Effector memory CD4-positive, alpha-beta T cell (primary cell): ENCODE data around the gene COLEC11.

ENCODE experiments used
- DNase-seq, 3 donors: peaks; one replicate each; pipeline ENCODE4 v3.0.0-alpha.2; 2020
- H3K27ac ChIP-seq: 2 replicates; pipeline ENCODE4 v1.7.0; 2013; ENCODE audit warnings: mild to moderate bottlenecking, low read length, moderate library complexity; ENCODE audit not compliant: insufficient read depth, poor library complexity, severe bottlenecking
- H3K27me3 ChIP-seq: replicated peaks from 2 replicates; pipeline ENCODE4 v1.7.0; 2013; ENCODE audit warnings: mild to moderate bottlenecking, low read length; ENCODE audit not compliant: insufficient read depth, control insufficient read depth, poor library complexity, severe bottlenecking
- H3K36me3 ChIP-seq: 2 replicates; pipeline ENCODE4 v1.7.0; 2013; ENCODE audit warnings: mild to moderate bottlenecking, low read length, moderate library complexity; ENCODE audit not compliant: control insufficient read depth, insufficient read depth
- H3K4me1 ChIP-seq: 2 replicates; pipeline ENCODE4 v1.7.0; 2013; ENCODE audit warnings: low read length, mild to moderate bottlenecking; ENCODE audit not compliant: control insufficient read depth, insufficient read depth, poor library complexity, severe bottlenecking
- H3K4me3 ChIP-seq: 2 replicates; pipeline ENCODE4 v1.7.0; 2013; ENCODE audit warnings: low read length, low read depth, mild to moderate bottlenecking; ENCODE audit not compliant: insufficient read depth, poor library complexity, severe bottlenecking
- H3K9me3 ChIP-seq: 2 replicates; pipeline ENCODE4 v1.7.0; 2013; ENCODE audit warnings: mild to moderate bottlenecking, low read length, moderate library complexity; ENCODE audit not compliant: control insufficient read depth

COLEC11 gene

DNA sequence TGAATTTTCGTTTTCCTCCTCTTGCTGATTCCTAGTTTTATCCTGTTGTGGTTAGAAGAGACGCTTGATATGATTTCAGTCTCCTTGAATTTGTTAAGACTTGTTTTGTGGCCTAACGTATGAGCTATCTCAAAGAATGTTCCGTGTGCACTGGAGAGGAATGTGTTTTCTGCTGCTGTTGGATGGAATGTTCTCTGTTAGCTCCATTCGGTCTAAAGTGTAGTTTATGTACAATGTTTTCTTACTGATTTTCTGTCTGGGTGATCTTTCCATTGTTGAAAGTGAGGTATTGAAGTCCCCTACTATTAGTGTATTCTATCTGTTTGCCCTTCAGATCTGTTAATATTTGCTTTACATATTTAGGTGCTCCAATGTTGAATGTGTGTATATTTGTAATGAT is 25.9 kb downstream of the COLEC11 start:
- no peak for DNase-seq
- Histone ChIP-seq H3K9me3 (no peaks in the 10 kb centered on the region), H3K4me3 (no peak overlapping the region), H3K4me1 (no peaks in the 10 kb centered on the region), H3K36me3 (no peaks in the 10 kb centered on the region), H3K27ac (no peak overlapping the region), H3K27me3 (no peaks in the 10 kb centered on the region)

- Histone ChIP-seq H3K36me3 (no peaks in the 10 kb centered on the region), H3K27ac (no peak overlapping the region), H3K4me1 (no peaks in the 10 kb centered on the region), H3K9me3 (no peaks in the 10 kb centered on the region), H3K4me3 (no peak overlapping the region), H3K27me3 (no peaks in the 10 kb centered on the region)
- DNase-seq: no peak
Measured at GRCh38 chr2:3622967-3623366, 28.1 kb downstream of the COLEC11 start.

GRCh38 chr2:3624059-3624794 is 29.3 kb downstream of the COLEC11 start:
- H3K27me3 ChIP-seq: no peaks in the 10 kb centered on the region
- no peaks in the 10 kb centered on the region for H3K36me3 ChIP-seq
- no peaks in the 10 kb centered on the region for H3K9me3 ChIP-seq
- H3K4me1 ChIP-seq: no peaks in the 10 kb centered on the region
- no peak overlapping the region for H3K4me3 ChIP-seq
- DNase-seq: no peak
- no peak overlapping the region for H3K27ac ChIP-seq

- no peak overlapping the region for H3K4me3 ChIP-seq
- no peaks in the 10 kb centered on the region for H3K4me1 ChIP-seq
- H3K9me3 ChIP-seq: no peaks in the 10 kb centered on the region
- H3K27ac ChIP-seq: no peak overlapping the region
- H3K36me3 ChIP-seq: no peaks in the 10 kb centered on the region
- H3K27me3 ChIP-seq: no peaks in the 10 kb centered on the region
- DNase-seq: no peak
Measured at GRCh38 chr2:3625186-3625585, 30.3 kb downstream of the COLEC11 start.

DNA sequence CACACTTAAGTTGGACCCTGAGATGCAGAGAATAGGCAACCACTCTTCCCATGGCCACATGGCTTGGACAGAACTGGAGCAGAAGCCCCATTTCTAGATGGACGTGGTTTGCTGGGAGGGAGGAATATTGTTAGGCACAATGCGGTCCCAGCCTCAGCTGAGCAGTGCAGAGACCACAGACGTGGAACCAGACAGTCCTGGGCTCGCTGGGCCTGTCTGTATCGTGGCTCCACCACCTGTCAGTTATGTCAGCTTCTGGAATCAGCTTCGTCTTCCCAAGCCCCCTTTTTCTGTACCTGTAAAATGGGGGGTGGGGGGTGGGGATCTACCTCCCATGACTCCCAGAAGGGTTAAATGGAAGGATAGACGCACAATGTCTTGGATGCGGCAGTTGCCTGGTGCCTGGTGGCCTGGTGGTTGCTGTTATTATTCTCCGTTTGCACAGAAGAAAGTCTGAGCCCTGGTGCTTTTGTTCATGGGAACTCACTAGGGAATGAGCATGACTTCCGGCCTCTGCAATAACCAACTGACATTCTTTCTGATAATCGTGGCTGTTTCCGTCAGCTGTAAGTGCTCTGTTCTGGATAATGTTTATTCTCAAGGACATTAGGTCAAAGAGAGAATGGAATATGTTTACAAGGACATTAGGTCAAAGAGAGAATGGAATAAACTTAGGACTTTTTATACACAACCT is 31.4 kb downstream of the COLEC11 start:
- no peaks in the 10 kb centered on the region for H3K4me1 ChIP-seq
- no peaks in the 10 kb centered on the region for H3K36me3 ChIP-seq
- no peaks in the 10 kb centered on the region for H3K27me3 ChIP-seq
- no peak overlapping the region for H3K4me3 ChIP-seq
- H3K27ac ChIP-seq: no peak overlapping the region
- no peaks in the 10 kb centered on the region for H3K9me3 ChIP-seq
- no peak for DNase-seq

DNA sequence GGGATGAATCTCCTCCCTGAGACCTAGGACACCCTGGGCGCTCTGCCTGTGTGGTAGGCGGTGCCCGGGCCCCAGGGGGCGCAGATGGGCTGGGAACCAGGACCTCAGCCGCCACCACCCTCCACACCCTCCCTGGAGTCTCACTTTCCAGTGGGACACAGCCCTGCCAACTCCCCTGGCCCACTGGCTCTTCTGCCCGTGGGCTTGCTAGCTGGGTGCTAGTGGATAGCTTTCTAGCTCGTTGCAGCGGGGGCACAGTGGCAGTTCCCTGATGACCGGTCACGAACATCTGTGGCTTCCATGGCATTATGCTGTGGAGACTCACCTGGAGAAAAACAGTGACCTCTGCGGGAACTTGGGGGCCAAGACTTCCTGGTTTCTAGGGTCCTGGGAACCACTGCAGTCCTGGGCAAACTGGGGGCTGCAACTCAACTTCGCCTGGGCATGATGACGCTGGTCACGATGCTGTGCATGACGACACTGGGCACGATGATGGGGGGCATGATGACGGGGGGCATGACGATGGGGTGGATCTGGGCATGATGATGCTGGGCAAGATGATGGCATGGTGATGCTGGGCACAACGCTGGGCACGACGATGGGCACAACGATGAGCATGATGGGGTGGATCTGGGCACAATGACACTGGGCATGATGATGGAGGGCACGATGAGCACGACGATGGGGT is 32.0 kb downstream of the COLEC11 start:
- Histone ChIP-seq H3K36me3 (no peaks in the 10 kb centered on the region), H3K4me3 (no peak overlapping the region), H3K9me3 (no peaks in the 10 kb centered on the region), H3K4me1 (no peaks in the 10 kb centered on the region), H3K27ac (no peak overlapping the region), H3K27me3 (no peaks in the 10 kb centered on the region)
- no peak for DNase-seq

DNA sequence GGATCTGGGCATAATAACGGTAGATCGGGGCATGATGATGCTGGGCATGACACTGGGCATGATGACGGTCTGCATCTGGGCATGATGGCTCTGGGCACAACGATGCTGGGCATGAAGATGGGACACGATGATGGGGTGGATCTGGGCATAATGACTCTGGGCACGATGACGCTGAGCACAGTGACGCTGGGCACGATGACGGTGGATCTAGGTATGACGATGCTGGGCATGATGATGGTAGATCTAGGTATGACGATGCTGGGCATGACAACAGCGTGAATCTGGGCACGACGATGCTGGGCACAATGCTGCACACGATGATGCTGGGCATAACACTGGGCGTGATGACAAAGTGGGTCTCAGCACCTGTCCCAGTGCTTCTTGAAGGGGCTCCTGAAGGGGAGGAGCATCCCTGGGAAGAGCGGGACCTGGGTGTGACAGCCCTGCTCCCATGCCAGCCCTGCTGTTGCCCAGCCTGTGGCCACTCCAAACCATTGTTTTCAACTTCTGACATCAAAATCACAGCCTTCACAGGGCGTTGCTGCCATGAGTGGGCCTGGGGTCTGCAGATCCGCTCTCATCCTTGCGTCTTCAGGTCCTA is 32.7 kb downstream of the COLEC11 start:
- DNase-seq: no peak
- Histone ChIP-seq H3K4me3 (no peak overlapping the region), H3K27ac (no peak overlapping the region), H3K36me3 (no peaks in the 10 kb centered on the region), H3K4me1 (no peaks in the 10 kb centered on the region), H3K27me3 (no peaks in the 10 kb centered on the region), H3K9me3 (no peaks in the 10 kb centered on the region)

DNA sequence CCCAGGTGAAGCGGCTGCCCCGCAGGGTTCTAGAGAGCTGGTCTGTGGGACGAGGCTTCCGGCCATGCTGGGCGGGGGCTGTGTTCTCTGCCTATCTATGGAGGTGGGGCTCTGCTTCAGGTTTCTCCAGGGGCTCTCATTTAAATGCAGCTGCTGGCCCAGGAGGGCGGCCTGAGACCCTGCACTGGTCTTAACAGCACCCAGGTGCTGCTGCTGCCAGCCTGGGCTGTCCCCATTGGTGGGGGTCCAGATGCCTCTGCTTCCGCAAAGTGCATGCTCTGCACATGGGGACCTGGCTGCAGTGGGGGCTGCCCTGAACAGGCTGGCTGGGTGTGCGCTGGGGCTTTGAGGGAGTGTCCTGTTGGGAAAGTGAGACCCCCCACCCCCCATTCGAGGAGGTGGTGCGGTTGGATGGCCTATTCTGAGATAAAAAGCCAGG is 33.3 kb downstream of the COLEC11 start:
- Histone ChIP-seq H3K4me1 (no peaks in the 10 kb centered on the region), H3K9me3 (no peaks in the 10 kb centered on the region), H3K4me3 (no peak overlapping the region), H3K36me3 (no peaks in the 10 kb centered on the region), H3K27me3 (no peaks in the 10 kb centered on the region), H3K27ac (no peak overlapping the region)
- DNase-seq: no peak

DNA sequence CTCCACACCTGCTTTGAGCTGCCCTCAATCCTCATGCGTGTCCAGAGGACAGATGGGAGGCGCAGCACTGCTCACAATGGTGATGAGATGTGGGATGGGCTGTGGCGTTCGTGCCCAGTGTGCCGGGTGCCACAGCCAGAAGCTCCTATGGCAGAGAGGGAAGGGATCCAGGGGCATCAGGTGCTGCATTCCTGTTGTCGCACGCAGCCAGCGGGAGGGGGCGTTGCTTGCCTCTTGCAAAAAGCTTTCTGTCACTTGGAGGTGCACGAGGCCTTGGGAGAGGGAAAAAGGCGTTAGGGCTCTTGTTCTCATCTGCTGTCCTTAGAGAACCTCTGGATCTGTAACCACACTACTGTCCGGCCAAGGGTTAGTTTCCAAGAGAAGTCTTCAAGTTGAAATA is 33.9 kb downstream of the COLEC11 start:
- Histone ChIP-seq H3K36me3 (no peaks in the 10 kb centered on the region), H3K4me3 (no peak overlapping the region), H3K27me3 (no peaks in the 10 kb centered on the region), H3K27ac (no peak overlapping the region), H3K4me1 (no peaks in the 10 kb centered on the region), H3K9me3 (no peaks in the 10 kb centered on the region)
- DNase-seq: no peak

DNA sequence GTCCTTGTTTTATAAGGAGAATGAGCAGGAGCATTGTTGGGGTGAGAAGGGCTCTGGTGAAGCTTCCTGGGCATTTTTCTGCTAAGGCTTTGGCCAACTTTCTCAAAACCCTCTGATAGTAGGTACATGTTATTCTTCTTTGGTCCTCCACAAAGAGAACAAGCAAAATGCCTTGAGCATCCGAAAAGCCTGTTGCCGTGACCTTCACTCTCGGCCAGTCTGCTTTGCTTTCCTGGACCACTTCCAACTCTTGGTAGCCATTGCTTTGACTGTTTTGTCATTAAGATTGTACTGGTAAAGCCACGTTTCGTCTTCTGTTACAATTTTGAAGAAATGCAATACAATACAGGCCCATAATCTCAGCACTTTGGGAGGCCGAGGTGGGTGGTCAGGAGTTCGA is 35.7 kb downstream of the COLEC11 start:
- H3K27me3 ChIP-seq: no peaks in the 10 kb centered on the region
- H3K4me1 ChIP-seq: no peaks in the 10 kb centered on the region
- H3K36me3 ChIP-seq: no peaks in the 10 kb centered on the region
- no peak for DNase-seq
- no peak overlapping the region for H3K27ac ChIP-seq
- H3K4me3 ChIP-seq: no peak overlapping the region
- H3K9me3 ChIP-seq: no peaks in the 10 kb centered on the region
